ENCODE data around the gene ENO2. TPM values are rescaled to one million over a fixed set of nuclear protein-coding genes. Genes with fewer than 3 reads are reported as not detected.

Gene ENO2
- total RNA-seq, 1 donor: 13.4 TPM

GRCh38 chr12:6952863-6953441, 38.6 kb downstream of the ENO2 start:
- Histone ChIP-seq H3K4me1 (ENCODE audit: insufficient read depth, low read length) (peaks cover 12% of the 10 kb centered on the region), H3K79me2 (ENCODE audit: insufficient read depth, low read length) (no peaks in the 10 kb centered on the region), H2AFZ (ENCODE audit: low read length) (peak overlapping the region; percentile 90), H3K36me3 (ENCODE audit: insufficient read depth, low read length) (no peaks in the 10 kb centered on the region), H3K9me3 (ENCODE audit: low read depth, low read length) (no peaks in the 10 kb centered on the region), H3K4me2 (ENCODE audit: insufficient read depth, low read length) (no peak overlapping the region), H3K27me3 (ENCODE audit: insufficient read depth, low read length) (no peaks in the 10 kb centered on the region), H3K4me3 (ENCODE audit: insufficient read depth, low read length) (no peak overlapping the region), H3K27ac (ENCODE audit: low read depth, low read length) (no peak overlapping the region), H4K20me1 (ENCODE audit: insufficient read depth, low read length) (no peaks in the 10 kb centered on the region)
- peak; percentile 11 for DNase-seq (ENCODE audit: insufficient read length, low spot score, missing footprints)
- no peak for TF ChIP-seq CTCF (IDR thresholded peaks at IDR 0.05; ENCODE audit: extremely low read depth, low read depth, low read length)

- DNase-seq (ENCODE audit: insufficient read length, low spot score, missing footprints): peak; percentile 96
- H2AFZ ChIP-seq (ENCODE audit: low read length): peak overlapping the region; percentile 90
These were observed 39.3 kb downstream of the ENO2 start for GRCh38 chr12:6953442-6954315.

GRCh38 chr12:6954316-6955107, 40.1 kb downstream of the ENO2 start:
- Histone ChIP-seq H3K79me2 (ENCODE audit: insufficient read depth, low read length) (no peaks in the 10 kb centered on the region), H3K4me3 (ENCODE audit: insufficient read depth, low read length) (peak overlapping the region; percentile 56), H3K36me3 (ENCODE audit: insufficient read depth, low read length) (no peaks in the 10 kb centered on the region), H3K27me3 (ENCODE audit: insufficient read depth, low read length) (no peaks in the 10 kb centered on the region), H2AFZ (ENCODE audit: low read length) (peak overlapping the region; percentile 90), H3K27ac (ENCODE audit: low read depth, low read length) (no peak overlapping the region), H4K20me1 (ENCODE audit: insufficient read depth, low read length) (no peaks in the 10 kb centered on the region), H3K4me1 (ENCODE audit: insufficient read depth, low read length) (peaks cover 12% of the 10 kb centered on the region), H3K9me3 (ENCODE audit: low read depth, low read length) (no peaks in the 10 kb centered on the region), H3K4me2 (ENCODE audit: insufficient read depth, low read length) (peak overlapping the region; percentile 80)
- TF ChIP-seq CTCF (IDR thresholded peaks at IDR 0.05; ENCODE audit: extremely low read depth, low read depth, low read length): no peak
- DNase-seq (ENCODE audit: insufficient read length, low spot score, missing footprints): no peak

More at GRCh38 chr12:6953442-6954315, 39.3 kb downstream of the ENO2 start:
- no peaks in the 10 kb centered on the region for H3K79me2 ChIP-seq (ENCODE audit: insufficient read depth, low read length)
- H3K27ac ChIP-seq (ENCODE audit: low read depth, low read length): no peak overlapping the region
- H3K4me1 ChIP-seq (ENCODE audit: insufficient read depth, low read length): peaks cover 12% of the 10 kb centered on the region
- H4K20me1 ChIP-seq (ENCODE audit: insufficient read depth, low read length): no peaks in the 10 kb centered on the region
- no peaks in the 10 kb centered on the region for H3K36me3 ChIP-seq (ENCODE audit: insufficient read depth, low read length)
- no peak for TF ChIP-seq CTCF (IDR thresholded peaks at IDR 0.05; ENCODE audit: extremely low read depth, low read depth, low read length)
- H3K4me3 ChIP-seq (ENCODE audit: insufficient read depth, low read length): peak overlapping the region; percentile 56
- H3K4me2 ChIP-seq (ENCODE audit: insufficient read depth, low read length): peak overlapping the region; percentile 80
- H3K9me3 ChIP-seq (ENCODE audit: low read depth, low read length): no peaks in the 10 kb centered on the region
- no peaks in the 10 kb centered on the region for H3K27me3 ChIP-seq (ENCODE audit: insufficient read depth, low read length)
